Fibroblast of skin of left quadriceps (primary cell): ENCODE results near the gene IGF2R.
"Not testable (repeated sequence)": the region's sequence is repeated elsewhere in the genome, so short reads cannot be mapped to it uniquely, and the experiment has no call there.

Source experiments
- DNase-seq, 2 experiments: peaks; one replicate each; pipeline ENCODE4 v3.0.0-alpha.2; 2013; ENCODE audit warnings: low read depth in 2 of 2

IGF2R gene

GRCh38 chr6:160095146-160095845 is 126.4 kb downstream of the IGF2R start:
- DNase-seq = no peak

- no peak for DNase-seq
These were observed 132.7 kb downstream of the IGF2R start for GRCh38 chr6:160101277-160102205.

- no peak for DNase-seq
These were observed 133.5 kb downstream of the IGF2R start for GRCh38 chr6:160102399-160102798.

GRCh38 chr6:160102956-160103824 is 134.3 kb downstream of the IGF2R start:
- DNase-seq = no peak

DNA sequence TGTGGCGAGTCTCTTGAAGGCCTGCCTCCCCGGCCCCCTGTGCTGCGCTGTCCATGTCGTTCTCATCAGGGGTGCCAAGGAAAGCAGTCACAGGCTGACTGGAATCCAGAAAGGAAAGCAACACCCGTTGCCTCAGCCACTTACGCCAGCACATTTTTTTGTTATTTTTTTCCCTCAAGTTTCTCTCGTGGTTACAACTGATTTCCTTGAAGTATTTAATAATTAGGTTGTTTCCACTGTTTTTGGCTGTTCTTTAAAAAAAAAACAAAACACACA is 134.9 kb downstream of the IGF2R start:
- DNase-seq = no peak

GRCh38 chr6:160104821-160105517 is 136.1 kb downstream of the IGF2R start:
- DNase-seq = no peak

- DNase-seq = no peak
These were observed 137.1 kb downstream of the IGF2R start for GRCh38 chr6:160106010-160106409.

DNA sequence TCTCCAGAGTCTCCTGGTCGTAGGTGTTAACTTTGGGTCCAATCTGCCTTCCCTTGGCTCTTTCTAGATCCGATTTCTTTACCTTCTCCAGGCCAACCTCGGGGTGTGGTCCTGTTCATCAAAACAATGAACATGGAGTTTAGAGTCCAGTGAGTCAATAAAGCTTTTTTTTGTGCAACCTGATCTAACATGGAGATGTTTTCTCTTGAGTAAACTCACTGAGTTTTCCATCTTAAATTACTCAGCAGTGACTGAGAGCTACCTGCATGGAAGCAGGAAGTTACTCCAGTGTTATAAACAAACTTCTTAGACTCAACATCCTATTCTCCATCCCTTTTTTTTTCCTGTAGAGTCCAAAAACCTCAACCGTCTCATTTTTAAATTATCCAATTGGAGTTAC is 137.8 kb downstream of the IGF2R start:
- no peak for DNase-seq

- no peak for DNase-seq
These were observed 139.2 kb downstream of the IGF2R start for GRCh38 chr6:160108077-160108476.

GRCh38 chr6:160110586-160111123 is 141.8 kb downstream of the IGF2R start:
- no peak for DNase-seq

GRCh38 chr6:160111806-160112205 is 142.9 kb downstream of the IGF2R start:
- no peak for DNase-seq

DNA sequence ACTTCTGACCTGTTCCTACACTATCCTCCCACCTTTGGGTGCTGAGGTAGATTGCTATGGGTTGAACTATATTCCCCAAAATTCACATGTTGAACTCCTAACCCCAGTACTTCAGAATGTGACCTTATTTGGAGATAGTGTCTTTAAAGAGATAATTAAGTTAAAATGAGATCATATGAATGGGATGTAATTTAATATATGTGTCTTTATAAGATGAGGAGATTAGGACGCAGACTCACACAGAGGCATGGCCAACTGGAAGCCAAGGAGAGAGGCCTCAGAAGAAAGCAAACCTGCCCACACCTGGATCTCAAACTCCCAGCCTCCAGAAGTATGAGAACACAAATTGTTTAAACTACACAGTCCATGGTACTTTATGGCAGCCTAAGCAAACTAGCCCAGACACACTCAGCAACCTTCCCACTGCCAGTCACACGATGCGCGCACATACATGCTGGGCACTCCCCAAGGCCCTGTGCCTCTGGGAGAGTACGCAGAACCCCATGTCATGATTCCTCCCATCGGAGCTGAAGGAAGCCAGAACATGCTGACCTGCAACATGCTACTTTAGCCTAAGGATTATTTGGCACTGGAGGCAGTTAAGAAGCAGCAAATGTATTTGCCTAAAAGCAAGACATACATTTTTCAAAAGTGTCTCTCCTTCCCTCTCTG is 143.9 kb downstream of the IGF2R start:
- DNase-seq = no peak

DNA sequence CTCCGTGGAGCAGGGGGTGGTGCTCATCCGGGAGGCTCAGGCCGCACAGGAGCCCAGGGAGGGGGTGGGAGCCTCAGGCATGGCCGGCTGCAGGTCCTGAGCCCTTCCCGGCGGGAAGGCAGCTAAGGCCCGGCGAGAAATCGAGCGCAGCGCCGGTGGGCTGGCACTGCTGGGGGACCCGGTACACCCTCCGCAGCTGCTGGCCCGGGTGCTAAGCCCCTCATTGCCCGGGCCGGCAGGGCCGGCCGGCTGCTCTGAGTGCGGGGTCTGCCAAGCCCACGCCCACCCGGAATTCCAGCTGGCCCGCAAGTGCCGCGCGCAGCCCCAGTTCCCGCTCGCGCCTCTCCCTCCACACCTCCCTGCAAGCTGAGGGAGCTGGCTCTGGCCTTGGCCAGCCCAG is 145.7 kb downstream of the IGF2R start:
- DNase-seq = not testable (repeated sequence)

GRCh38 chr6:160115421-160115820 is 146.5 kb downstream of the IGF2R start:
- no peak for DNase-seq

- DNase-seq = no peak
These were observed 147.5 kb downstream of the IGF2R start for GRCh38 chr6:160116411-160116810.

GRCh38 chr6:160117137-160117536 is 148.3 kb downstream of the IGF2R start:
- DNase-seq = no peak

- no peak for DNase-seq
These were observed 149.8 kb downstream of the IGF2R start for GRCh38 chr6:160118620-160119229.

DNA sequence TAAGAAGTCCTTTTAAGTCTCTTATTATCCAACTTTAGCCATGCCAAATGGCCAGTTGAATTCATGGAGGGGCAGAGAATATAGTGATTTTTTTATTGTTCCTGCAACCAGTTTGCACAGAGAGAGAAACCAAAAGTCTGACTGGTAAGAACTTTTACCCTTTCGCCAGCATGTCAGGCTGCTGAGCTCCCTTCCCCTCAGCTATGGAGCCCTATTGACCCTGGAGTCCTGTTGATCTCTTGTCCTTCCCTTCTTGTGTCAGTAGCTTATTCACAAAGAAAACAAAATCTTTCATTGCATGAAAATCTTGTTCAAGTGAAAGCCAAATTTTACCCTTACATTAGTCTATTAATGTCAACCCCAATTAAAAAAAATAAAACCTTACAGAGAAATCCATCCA is 151.2 kb downstream of the IGF2R start:
- DNase-seq = no peak

GRCh38 chr6:160121558-160121957 is 152.7 kb downstream of the IGF2R start, which contains the start of gene SLC22A1:
SLC22A1 (plus strand) TSS chr6:160121815; CDS start chr6:160121936, 121 bp downstream.
- no peak for DNase-seq

DNA sequence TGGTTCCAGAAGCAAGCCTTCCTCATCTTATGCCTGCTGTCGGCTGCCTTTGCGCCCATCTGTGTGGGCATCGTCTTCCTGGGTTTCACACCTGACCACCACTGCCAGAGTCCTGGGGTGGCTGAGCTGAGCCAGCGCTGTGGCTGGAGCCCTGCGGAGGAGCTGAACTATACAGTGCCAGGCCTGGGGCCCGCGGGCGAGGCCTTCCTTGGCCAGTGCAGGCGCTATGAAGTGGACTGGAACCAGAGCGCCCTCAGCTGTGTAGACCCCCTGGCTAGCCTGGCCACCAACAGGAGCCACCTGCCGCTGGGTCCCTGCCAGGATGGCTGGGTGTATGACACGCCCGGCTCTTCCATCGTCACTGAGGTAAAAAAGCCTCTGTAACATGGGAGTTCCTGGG is 153.1 kb downstream of the IGF2R start:
- no peak for DNase-seq
